Pons (tissue), 1 donor: Measurements from ENCODE around the gene CHRNA3.

Source experiments
- DNase-seq: peaks from one replicate; pipeline ENCODE4 v3.0.0-alpha.2; 2016; ENCODE audit warnings: low spot score

Gene CHRNA3

GRCh38 chr15:78620527-78621421 lies at the start of gene CHRNA3:
CHRNA3 (minus strand) TSS chr15:78620996; CDS start chr15:78620794, 202 bp downstream.
- no peak for DNase-seq

GRCh38 chr15:78668987-78669386 lies 48.2 kb upstream of the CHRNA3 start:
- DNase-seq: no peak

GRCh38 chr15:78667578-78668236 lies 46.9 kb upstream of the CHRNA3 start:
- DNase-seq: no peak

GRCh38 chr15:78666010-78666409 lies 45.2 kb upstream of the CHRNA3 start:
- DNase-seq: no peak

- no peak for DNase-seq
These were observed 42.9 kb upstream of the CHRNA3 start for GRCh38 chr15:78663703-78664102.

GRCh38 chr15:78662028-78662427 lies 41.2 kb upstream of the CHRNA3 start:
- no peak for DNase-seq

- no peak for DNase-seq
These were observed 40.2 kb upstream of the CHRNA3 start for GRCh38 chr15:78661001-78661400.

GRCh38 chr15:78660584-78660983 lies 39.8 kb upstream of the CHRNA3 start:
- no peak for DNase-seq

- DNase-seq: no peak
These were observed 38.0 kb upstream of the CHRNA3 start for GRCh38 chr15:78658823-78659222.

- no peak for DNase-seq
These were observed 33.5 kb upstream of the CHRNA3 start for GRCh38 chr15:78654272-78654671.

- DNase-seq: no peak
These were observed 31.3 kb upstream of the CHRNA3 start for GRCh38 chr15:78651930-78652615.

GRCh38 chr15:78651007-78651406 lies 30.2 kb upstream of the CHRNA3 start:
- no peak for DNase-seq

GRCh38 chr15:78650022-78650421 lies 29.2 kb upstream of the CHRNA3 start:
- DNase-seq: no peak

- DNase-seq: no peak
These were observed 24.2 kb upstream of the CHRNA3 start for GRCh38 chr15:78645009-78645408.

GRCh38 chr15:78642331-78642730 lies 21.5 kb upstream of the CHRNA3 start:
- no peak for DNase-seq

- DNase-seq: no peak
These were observed 21.0 kb upstream of the CHRNA3 start for GRCh38 chr15:78641749-78642275.

GRCh38 chr15:78641102-78641748 lies 20.4 kb upstream of the CHRNA3 start, which contains the start of gene CHRNB4:
CHRNB4 (minus strand) TSS chr15:78641210; CDS start chr15:78641133, 77 bp downstream.
- no peak for DNase-seq

- no peak for DNase-seq
These were observed 19.8 kb upstream of the CHRNA3 start for GRCh38 chr15:78640527-78641101.

- peak; percentile 36 for DNase-seq
These were observed 18.0 kb upstream of the CHRNA3 start for GRCh38 chr15:78638658-78639314.

- DNase-seq: no peak
These were observed 17.1 kb upstream of the CHRNA3 start for GRCh38 chr15:78637776-78638435.
